Stimulated activated CD4-positive, alpha-beta T cell treated with anti-CD3 and anti-CD28 coated beads, Interleukin-1b, Interleukin-23, amount 100 ng/mL, for 1 hour (primary cell): ENCODE results near the gene SH2D2A.
"Not testable (repeated sequence)": the region's sequence is repeated elsewhere in the genome, so short reads cannot be mapped to it uniquely, and the experiment has no call there.

Experiments used
- DNase-seq, 2 donors: peaks; one replicate each; pipeline ENCODE4 v3.0.0-alpha.2; 2020; ENCODE audit warnings: low read depth in 2 of 2

SH2D2A gene

DNA sequence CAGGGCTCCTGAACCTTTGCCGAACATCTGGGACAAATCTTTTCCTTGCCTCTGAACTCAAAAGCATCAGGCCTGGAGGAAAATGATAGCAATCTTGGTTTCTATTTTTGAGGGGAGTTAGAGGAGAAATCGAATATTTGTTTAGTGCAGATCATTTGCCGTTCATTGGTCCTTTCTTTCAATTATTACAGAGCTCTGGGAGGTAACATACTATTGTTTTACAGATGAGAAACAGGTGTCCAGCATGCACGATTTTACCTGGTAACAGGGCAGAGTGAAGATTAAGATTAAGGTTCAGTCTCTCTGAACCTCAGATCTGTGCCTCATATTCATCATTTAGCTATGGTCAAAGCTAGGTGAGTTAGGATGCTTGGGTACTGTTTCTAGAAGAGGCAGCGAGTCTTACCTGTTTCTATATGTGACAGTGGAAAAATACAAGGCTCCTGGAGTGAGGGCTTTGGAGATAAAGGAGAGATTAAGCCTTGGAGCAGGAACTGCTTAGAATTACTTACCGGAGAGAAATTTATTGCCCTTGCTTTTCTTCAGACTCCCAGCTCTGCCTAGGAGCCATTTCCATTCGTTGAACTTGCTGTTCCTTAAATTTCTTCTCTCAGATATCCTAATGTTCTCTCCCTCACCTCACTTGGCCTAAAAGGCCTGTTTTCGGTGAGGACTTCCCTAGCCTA is 47.9 kb downstream of the SH2D2A start:
- DNase-seq, result no peak

GRCh38 chr1:156767879-156768604 is 48.6 kb downstream of the SH2D2A start:
- DNase-seq, result no peak

DNA sequence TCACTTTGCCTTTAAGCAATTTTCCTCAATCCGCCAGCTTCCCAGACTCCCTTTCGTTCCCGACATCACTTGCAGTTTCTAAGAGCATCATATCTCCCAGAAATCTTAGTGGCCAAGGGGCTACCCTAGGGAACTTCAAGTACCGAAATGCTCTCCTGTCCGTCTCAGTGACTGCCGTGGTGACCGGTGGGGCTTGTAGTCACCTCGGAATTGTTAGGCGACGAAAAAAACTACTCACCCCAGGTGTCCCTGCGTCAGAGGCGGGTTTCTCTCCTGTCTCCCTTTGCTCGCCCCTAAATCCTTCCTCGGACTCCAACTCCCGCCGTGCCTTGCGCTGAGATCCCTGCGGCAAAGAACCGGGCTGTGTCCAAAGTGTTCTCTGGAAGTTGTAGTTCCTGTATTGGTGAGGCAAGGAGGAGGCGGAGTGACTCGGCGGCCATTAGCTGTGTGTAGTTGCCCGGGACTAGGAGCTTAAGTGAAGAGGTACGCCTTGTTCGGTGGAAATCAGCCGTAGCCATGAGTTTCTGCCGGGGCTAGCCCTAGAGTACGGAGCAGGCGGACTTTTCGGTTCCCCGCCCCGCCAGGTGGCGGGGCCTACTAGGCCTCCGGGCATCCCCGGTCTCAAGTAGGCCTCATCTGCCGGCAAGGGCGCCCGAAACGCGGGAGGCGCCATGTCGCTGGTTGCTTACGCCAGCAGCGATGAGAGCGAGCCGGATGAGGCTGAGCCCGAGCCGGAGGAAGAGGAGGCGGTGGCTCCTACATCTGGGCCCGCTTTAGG is 49.4 kb downstream of the SH2D2A start, which contains the start of gene PRCC:
PRCC (plus strand) TSS at position 435 of the 778 bp plus-strand sequence; CDS start at position 672, 237 bp downstream.
- DNase-seq, result peak; percentile 83 to 93

DNA sequence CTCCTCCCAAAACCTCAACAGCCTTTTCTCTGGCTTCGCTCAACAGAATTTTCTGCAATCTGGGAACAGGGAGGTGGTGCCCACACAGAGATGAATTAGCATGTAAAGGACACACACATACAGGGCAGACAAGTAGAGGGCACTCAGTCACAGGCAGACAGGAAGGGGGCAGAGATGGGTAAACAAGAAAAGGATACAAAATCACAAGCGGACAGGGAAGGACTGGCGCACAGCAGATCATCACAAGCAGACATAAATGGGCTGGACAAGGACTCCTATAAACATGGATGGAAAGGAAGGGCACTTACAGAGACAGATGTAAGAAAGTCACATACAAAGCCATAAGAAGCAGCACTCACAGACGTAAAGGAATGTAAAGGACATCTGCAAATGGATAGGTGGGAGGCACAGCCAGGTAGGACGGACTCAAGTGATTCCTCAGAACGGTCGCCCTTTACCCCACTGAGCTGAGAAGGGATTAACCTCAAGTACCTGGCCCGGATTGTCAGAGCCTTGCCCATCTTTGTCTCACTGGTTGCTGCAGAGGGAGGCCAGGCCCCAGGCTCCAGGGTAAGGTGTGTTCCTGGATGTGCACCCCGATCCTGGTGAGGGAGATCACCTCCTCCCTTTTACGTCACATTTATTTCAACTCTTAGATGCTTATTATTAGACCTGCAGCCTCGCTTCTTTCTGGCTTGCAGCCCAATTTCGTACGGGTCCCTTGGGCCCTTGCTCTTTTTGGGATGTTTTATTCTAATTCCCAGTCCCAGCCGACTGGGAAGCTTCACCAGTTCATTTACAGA is 50.1 kb downstream of the SH2D2A start:
- no peak for DNase-seq

- DNase-seq, result no peak
These were observed 51.0 kb downstream of the SH2D2A start for GRCh38 chr1:156765666-156766065.

DNA sequence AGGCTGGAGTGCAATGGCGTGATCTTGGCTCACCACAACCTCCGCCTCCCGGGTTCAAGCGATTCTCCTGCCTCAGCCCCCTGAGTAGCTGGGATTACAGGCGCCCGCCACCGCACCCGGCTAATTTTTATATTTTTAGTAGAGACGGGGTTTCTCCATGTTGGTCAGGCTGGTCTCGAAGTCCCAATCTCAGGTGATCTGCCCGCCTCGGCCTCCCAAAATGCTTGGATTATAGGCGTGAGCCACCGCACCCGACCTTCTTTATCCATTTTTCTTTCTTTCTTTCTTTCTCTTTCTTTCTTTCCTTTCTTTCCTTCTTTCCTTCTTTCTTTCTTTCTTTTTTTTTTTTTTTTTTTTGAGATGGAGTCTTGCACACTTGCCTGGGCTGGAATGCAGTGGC is 51.5 kb downstream of the SH2D2A start:
- not testable (repeated sequence) for DNase-seq

DNA sequence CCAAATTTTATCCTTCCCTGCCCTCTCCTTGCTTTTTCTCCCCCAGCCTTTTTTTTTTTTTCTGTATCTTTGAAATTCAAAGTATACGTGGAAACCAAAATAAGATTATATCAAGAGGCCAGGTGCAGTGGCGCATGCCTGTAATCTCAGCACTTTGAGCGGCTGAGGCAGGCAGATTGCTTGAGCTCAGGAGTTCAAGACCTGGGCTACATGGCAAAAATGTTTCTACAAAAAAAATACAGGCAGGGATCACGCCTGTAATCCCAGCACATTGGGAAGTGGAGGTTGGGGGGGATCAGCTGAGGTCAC is 55.9 kb downstream of the SH2D2A start:
- no peak for DNase-seq

GRCh38 chr1:156760092-156760795 is 56.4 kb downstream of the SH2D2A start:
- DNase-seq, result no peak

- not testable (repeated sequence) for DNase-seq
These were observed 58.9 kb downstream of the SH2D2A start for GRCh38 chr1:156757572-156758253.

DNA sequence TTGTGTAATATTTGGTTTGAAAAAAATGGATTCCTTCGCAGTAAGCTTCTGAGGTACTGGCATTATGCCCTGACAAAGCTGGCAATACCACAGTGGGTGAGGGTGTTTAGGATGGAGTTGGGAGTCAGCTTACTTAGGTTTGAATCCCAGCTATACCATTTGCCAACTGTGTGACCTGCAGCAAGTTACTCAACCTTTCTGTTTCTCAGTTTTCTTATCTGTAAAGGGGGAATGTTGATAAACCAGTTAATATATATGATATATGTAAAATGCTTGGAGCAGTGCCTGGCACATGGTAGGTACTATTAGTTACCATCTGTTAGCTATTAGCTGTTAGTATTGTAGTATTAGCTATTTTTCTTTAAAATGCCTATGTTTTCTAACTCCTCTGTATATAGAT is 60.3 kb downstream of the SH2D2A start:
- DNase-seq, result no peak
